ENCODE measurements around the gene TBCD. TPM values are rescaled to one million over a fixed set of nuclear protein-coding genes. Genes with fewer than 3 reads are reported as not detected.

The TBCD gene
- total RNA-seq, 2 donors from 2014 or later: 55.0 to 55.5 TPM

DNA sequence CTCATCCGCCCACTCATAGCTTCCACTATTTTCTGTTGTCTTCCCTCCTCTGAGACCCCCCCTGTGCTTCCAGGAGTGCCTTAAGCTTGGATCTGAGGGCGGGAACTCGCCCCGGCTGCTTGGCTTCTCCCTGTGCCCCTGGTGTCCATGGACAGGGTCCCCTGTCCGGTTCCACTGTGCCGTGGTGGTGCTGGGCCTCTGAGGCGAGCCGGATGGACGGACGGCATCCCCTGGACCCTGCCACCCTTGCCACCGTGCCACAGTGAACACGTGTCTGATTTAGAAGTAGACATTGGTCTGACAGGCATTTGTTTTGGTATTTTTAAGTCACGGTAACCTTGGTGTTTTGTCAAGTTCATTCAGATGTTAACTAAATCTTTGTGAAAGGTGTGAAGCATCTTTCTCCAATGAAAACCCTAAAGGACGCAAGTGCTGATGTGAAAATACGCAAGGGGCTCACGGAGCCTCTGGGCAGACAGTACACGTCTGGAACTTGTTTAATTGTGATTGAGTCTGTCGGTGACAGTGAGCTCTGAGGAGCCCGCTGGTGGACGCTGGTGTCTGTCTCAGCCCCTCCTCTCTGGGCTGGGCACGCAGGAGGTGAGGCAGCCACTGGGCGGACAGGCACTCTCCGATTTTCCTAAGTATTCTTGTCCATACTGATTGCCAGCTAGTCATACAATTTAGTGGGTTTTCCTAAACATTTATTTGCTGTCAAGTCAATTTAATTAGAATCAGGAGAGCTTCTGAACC, 61.6 kb downstream of the TBCD start:
- ATAC-seq (ENCODE audit: insufficient number of reproducible peaks, low FRiP score, low read depth): no peak

DNA sequence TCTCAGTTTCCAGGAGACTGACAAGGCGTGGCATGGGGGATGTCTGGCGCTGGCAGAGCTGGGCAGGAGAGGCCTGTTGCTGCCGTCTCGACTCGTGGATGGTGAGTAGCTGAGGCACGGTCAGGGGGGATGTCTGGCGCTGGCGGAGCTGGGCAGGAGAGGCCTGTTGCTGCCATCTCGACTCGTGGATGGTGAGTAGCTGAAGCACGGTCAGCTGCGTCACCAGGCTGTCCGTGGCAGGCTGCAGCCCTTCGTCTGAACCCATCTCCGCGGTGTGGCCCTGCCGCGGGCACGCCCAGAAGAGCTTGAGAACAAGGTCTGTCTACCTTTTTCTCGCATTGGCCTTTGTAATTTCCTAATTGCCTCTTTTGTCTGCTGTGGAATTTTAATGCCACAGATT, 63.0 kb downstream of the TBCD start:
- Histone ChIP-seq H3K36me3 (peaks cover 19% of the 10 kb centered on the region), H3K4me3 (no peak overlapping the region), H3K9me3 (no peaks in the 10 kb centered on the region), H3K27me3 (replicated peaks; ENCODE audit: insufficient read depth) (no peaks in the 10 kb centered on the region), H3K27ac (no peak overlapping the region), H3K4me1 (ENCODE audit: control insufficient read depth in 1 of 2, low read depth in 2 of 2) (peaks cover 2% of the 10 kb centered on the region in 2 donors)
- TF ChIP-seq, protein P1, sequence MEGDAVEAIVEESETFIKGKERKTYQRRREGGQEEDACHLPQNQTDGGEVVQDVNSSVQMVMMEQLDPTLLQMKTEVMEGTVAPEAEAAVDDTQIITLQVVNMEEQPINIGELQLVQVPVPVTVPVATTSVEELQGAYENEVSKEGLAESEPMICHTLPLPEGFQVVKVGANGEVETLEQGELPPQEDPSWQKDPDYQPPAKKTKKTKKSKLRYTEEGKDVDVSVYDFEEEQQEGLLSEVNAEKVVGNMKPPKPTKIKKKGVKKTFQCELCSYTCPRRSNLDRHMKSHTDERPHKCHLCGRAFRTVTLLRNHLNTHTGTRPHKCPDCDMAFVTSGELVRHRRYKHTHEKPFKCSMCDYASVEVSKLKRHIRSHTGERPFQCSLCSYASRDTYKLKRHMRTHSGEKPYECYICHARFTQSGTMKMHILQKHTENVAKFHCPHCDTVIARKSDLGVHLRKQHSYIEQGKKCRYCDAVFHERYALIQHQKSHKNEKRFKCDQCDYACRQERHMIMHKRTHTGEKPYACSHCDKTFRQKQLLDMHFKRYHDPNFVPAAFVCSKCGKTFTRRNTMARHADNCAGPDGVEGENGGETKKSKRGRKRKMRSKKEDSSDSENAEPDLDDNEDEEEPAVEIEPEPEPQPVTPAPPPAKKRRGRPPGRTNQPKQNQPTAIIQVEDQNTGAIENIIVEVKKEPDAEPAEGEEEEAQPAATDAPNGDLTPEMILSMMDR (IDR thresholded peaks at IDR 0.05): no peak
- no peak for DNase-seq (ENCODE audit: low spot score)
- no peak for ATAC-seq (ENCODE audit: insufficient number of reproducible peaks, low FRiP score, low read depth)

More for the DNA sequence above, 61.6 kb downstream of the TBCD start:
- TF ChIP-seq, protein P1 (IDR thresholded peaks at IDR 0.05): no peak
- peaks cover 15% of the 10 kb centered on the region for H3K36me3 ChIP-seq
- H3K27ac ChIP-seq: no peak overlapping the region
- H3K27me3 ChIP-seq (replicated peaks; ENCODE audit: insufficient read depth): no peaks in the 10 kb centered on the region
- no peak for DNase-seq (ENCODE audit: low spot score)
- H3K4me3 ChIP-seq: no peak overlapping the region
- no peaks in the 10 kb centered on the region for H3K9me3 ChIP-seq
- H3K4me1 ChIP-seq (ENCODE audit: control insufficient read depth in 1 of 2, low read depth in 2 of 2): peaks cover 6 to 9% of the 10 kb centered on the region in 2 donors

DNA sequence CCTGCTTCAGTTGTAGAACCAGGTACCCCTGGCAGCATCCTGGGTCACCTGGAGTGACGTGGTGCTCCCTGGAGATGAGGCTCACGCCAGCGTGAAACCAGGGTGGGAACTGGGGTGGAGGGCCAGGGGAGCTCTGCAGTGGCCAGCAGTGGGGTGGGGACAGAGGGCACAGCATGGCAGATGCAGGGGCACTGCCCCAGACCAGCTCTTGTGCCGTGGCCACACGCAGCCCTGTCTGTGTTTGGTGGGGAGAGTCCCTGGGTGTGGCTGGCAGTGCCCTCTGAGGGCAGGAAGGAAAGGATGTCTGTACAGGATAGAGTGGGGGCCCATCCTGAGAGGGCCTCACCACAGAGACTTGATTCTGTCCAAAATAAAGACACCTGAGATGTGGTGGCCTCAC, 63.5 kb downstream of the TBCD start:
- Histone ChIP-seq H3K4me3 (no peak overlapping the region), H3K27ac (no peak overlapping the region), H3K4me1 (ENCODE audit: control insufficient read depth in 1 of 2, low read depth in 2 of 2) (no peaks in the 10 kb centered on the region), H3K9me3 (peaks cover 5% of the 10 kb centered on the region), H3K36me3 (peaks cover 19% of the 10 kb centered on the region), H3K27me3 (replicated peaks; ENCODE audit: insufficient read depth) (no peaks in the 10 kb centered on the region)
- ATAC-seq (ENCODE audit: insufficient number of reproducible peaks, low FRiP score, low read depth): no peak
- no peak for DNase-seq (ENCODE audit: low spot score)
- TF ChIP-seq, protein P1 (IDR thresholded peaks at IDR 0.05): no peak

DNA sequence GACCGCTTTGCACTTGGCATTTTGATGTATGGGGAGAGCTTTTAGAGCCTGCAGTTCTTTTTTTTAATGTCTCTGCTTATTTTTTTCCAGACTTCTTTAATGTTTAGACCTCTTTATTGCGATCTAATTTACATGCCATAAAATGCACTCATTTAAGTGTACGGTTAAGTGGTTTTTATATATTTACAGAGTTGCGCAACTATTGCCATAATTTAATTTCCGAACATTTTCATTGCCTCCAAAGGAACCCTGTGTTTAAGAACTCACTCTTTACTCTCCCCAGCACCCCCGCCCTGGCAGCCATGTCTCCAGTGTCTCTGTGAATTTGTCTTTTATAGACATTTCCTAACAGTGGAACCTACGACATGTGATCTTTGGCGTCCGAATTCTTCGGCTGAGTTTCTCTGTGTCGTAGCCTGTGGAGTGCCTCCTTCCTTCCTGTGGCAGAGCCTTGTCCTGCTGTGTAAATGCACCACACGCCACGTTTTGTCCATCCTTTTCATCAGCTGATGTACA, 64.0 kb downstream of the TBCD start:
- Histone ChIP-seq H3K9me3 (peaks cover 9% of the 10 kb centered on the region), H3K4me3 (no peak overlapping the region), H3K4me1 (ENCODE audit: control insufficient read depth in 1 of 2, low read depth in 2 of 2) (no peaks in the 10 kb centered on the region), H3K36me3 (peaks cover 19% of the 10 kb centered on the region), H3K27me3 (replicated peaks; ENCODE audit: insufficient read depth) (no peaks in the 10 kb centered on the region), H3K27ac (no peak overlapping the region)
- DNase-seq (ENCODE audit: low spot score) (no peak), ATAC-seq (ENCODE audit: insufficient number of reproducible peaks, low FRiP score, low read depth) (no peak)
- TF ChIP-seq, protein P1 (IDR thresholded peaks at IDR 0.05): no peak

DNA sequence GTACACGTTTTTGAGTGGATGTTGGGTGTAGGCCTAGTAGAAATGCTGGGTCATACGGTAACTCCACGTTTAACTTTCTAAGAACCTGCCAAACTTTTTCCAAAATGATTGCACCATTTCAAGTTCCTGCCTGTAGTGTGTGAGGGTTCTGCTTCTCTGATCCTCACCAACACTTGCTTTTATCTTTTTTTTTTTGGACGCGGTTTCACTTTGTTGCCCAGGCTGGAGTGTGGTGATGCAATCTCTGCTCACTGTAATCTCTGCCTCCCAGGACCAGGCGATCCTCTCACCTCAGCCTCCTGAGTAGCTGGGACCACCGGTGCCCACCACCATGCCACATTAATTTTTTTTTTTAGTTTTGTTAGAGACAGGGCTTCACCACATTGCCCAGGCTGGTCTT, 64.5 kb downstream of the TBCD start:
- no peak for ATAC-seq (ENCODE audit: insufficient number of reproducible peaks, low FRiP score, low read depth)
- H3K27me3 ChIP-seq (replicated peaks; ENCODE audit: insufficient read depth): no peaks in the 10 kb centered on the region
- no peak overlapping the region for H3K4me3 ChIP-seq
- TF ChIP-seq, protein P1 (IDR thresholded peaks at IDR 0.05): no peak
- peaks cover 15% of the 10 kb centered on the region for H3K36me3 ChIP-seq
- no peak overlapping the region for H3K27ac ChIP-seq
- no peaks in the 10 kb centered on the region for H3K4me1 ChIP-seq (ENCODE audit: control insufficient read depth in 1 of 2, low read depth in 2 of 2)
- no peak for DNase-seq (ENCODE audit: low spot score)
- peaks cover 9% of the 10 kb centered on the region for H3K9me3 ChIP-seq
